UCSD-AML1 (cell line): ENCODE results near the gene SEPSECS.
"Not testable (repeated sequence)": the region's sequence is repeated elsewhere in the genome, so short reads cannot be mapped to it uniquely, and the experiment has no call there.

Experiments
- DNase-seq: peaks from one replicate; lab custom pipeline; 2025; ENCODE audit not compliant: unreplicated experiment; lab: John Stamatoyannopoulos, UW

SEPSECS gene

DNA sequence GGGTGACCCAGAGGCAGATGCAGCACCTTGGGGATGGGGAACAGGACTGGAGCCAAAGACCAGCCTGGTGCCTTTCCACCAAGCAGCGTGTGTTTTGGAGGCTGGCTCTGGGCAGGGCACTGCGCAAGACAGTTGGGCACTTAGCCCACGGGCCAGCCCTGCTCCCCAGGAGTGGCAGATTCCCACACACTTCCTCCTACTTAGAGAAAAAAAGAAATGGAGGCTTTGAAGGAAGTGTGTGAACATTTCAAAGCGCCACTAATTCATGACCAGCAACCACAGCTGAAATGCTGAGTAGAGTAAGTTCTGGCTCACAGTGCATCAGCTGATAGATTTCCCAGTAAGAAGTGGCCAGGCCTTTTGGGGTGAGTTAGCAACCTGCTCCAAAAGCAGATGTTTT is 74.6 kb downstream of the SEPSECS start:
- peak; percentile 20 for DNase-seq

DNA sequence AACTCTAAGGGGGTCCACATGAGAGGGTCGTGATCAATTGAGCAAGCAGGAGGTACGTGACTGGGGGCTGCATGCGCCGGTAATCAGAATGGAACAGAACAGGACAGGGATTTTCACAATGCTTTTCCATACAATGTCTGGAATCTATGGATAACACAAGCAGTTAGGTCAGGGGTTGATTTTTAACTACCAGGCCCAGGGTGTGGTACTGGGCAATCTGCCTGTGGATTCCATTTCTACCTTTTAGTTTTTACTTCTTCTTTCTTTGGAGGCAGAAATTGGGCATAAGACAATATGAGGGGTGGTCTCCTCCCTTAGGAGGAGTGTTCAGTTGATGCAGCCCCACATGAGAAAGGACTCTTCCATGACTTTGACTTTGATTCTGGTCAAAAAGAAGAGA is 76.8 kb downstream of the SEPSECS start:
- DNase-seq = not testable (repeated sequence)

DNA sequence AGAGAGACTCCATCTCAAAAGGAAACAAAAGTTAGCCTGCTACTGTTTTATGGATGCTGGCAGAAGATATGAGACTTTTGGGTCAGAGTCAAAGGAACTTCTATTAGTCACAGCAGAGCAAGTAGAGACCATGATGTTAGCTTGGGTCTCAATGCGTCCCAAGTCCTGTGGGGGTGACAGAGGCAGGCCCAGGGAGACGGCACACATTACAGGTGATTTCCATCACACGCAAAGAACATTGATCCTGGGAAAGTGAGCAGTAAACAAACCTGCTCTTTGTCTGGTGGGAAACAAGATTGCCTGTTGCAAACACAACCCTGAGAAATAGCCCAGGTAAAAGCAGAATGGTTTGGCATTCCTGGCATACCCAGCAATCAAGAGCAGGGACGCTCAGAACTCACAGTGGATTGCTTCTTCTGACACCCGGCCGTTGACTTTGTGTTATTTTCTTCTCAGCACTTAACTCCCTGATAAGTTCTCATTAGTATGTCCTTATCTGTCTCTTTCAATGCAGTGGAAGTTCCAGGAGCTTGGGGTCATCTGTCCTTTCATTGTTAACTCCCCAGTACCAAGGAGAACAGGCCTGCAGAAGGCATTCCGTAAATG is 78.3 kb downstream of the SEPSECS start:
- no peak for DNase-seq

DNA sequence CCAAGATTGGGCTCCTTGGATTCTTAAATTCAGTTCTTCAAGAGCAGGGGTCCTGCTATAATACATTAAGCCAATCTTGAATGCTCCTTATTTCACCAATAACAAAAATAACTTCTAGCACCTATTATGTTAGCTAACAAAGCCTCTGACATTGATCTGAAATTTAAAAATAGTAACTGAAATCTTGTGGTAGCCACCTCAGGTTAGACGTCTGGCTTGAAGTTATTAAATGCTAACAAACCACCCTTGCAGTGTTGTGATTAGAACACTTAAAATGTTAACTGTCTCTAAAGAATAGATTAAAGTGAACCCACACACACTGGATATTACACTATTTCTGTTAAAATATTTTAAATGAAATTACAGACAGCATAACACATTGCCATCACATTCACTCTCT is 79.7 kb downstream of the SEPSECS start:
- no peak for DNase-seq

DNA sequence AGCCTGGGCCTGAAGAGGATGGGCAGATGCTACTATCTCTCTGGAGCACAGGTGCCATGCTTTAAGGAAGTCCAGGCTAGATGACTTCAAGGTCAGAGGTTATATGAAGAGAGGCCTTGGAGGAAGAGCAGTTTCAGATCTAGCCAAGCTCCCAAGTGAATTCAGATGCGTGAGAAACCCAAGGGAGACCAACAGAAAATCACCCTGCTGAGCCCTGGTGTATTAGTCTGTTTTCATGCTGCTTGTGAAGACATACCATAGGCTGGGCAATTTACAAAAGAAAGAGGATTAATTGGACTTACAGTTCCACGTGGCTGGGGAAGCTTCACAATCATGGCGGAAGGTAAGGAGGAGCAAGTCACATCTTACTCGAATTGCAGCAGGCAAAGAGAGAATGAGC is 81.7 kb downstream of the SEPSECS start:
- no peak for DNase-seq

DNA sequence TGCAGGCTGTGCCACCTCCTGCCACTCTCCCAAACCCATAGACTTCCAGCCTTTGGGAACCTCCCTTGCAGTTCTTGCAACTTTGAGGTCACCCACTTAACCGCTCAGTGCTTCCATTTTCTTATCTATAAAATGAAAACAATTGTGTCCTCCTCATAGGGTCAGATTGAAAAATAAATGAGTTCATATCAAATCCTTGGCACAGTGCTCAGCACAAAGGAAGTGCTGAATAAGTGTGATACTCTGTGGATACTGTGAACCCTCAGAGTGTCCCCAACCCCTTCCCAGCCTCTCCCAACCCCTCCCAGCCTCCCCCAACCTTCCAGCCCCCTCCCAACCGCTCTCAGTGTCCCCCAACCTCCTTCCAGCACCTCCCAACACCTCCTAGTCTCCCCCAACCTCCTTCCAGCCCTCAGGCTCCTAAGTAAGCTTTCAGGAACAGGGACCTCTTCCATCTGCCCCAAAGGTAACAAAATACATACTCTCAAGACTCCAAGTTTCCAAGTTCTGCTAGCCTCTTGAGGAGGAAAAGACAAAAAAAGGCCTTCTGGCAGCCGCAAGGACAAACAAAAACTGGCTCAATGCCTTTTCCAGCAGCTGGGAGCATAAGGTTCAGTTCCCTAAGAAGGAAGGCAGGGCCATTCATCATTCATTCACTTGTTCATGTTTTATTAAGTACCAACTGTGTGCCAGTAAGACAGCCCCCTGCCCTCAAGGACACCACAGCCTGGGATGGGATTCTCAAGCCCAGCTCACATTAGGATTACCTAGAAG is 83.4 kb downstream of the SEPSECS start:
- no peak for DNase-seq

DNA sequence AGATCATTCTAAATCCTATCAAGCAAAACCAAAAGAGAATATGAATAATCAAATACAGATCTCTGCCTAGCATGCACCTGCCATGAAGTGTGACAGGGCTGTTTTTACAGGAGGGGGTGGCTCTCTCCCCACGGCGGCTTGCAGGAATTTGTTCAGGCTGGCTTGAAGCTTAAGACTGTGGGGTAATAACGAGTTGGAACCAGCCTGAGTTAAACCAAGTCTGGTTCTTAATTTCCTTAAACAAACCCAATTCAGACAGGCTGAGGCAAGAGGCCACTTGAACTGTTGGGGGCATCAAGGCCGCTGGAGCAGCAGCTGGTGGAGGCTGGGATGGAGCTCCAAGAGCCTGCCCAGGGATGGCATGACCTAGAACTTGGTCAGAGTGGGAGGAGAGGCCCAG is 84.4 kb downstream of the SEPSECS start:
- no peak for DNase-seq

DNA sequence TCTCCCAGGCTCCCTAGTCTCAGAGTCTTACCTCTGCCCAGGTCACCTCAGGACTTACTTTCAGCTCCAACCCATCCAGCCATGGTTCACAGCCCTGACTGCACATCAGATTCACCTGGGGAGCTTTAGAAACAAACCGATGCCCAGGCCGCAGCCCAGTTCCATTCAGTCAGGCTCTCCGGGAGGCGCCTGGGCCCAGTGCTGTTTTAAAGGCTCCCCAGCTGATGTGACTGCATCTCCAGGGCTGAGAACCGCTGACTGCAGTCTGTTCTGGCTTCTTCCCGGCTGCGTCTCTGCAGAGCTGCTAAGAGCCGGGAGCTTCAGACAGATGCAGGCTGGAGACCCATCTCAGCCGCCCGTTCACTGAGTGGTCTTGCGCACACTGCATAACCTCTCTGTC is 85.1 kb downstream of the SEPSECS start:
- no peak for DNase-seq

DNA sequence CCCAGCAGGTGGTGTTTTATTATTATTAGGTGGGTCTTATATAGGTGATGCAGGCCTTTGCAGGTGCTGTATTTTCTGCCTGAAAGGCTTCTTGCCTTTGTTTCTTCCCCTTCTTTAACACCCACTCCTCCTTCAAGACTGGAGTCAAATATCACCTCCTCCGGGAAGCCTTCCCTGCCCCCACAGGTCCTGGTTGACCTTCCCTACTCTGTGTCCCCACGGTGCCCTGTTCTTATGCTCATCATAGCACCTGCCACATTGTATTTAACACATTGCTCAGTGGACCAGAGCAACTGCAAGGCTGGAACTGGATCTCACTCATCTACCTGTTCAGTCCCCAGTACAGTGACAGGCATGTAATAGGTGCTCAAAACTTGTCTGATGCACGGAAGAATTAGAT is 89.7 kb downstream of the SEPSECS start:
- DNase-seq = no peak
